HEK293 (cell line): Measurements from ENCODE around the gene GDPD3.

Experiments used
- CTCF ChIA-PET: fragments of 350-600 bp; formaldehyde crosslinking; extraction: SDS; loops from one replicate; lab custom pipeline; 2021; ENCODE audit warnings: antibody characterized with exemption; lab: Yijun Ruan, JAX
- POLR2A ChIA-PET: fragments of 300-600 bp; formaldehyde crosslinking; extraction: SDS; loops from one replicate; lab custom pipeline; 2020; ENCODE audit warnings: antibody characterized with exemption, inconsistent platforms; lab: Yijun Ruan, JAX
- H3K27ac ChIP-seq: fragments of 200-500 bp; sonication (Bioruptor generic); 2 replicates; pipeline ENCODE4 v1.5.1; 2014; ENCODE audit warnings: low read depth, low read length, control low read depth, inconsistent platforms; ENCODE audit errors: extremely low read depth
- H3K36me3 ChIP-seq, 2 experiments: fragments of 200-500 bp in 1 of 2; sonication (Bioruptor generic) in 1 of 2; 1 replicate in 1 of 2; 2 replicates in 1 of 2; pipeline ENCODE4 v1.5.1; 2014 to 2017; ENCODE audit warnings: inconsistent platforms in 2 of 2, low read length in 2 of 2; ENCODE audit not compliant: control insufficient read depth in 2 of 2, insufficient read depth in 1 of 2
- H3K4me1 ChIP-seq: fragments of 200-500 bp; sonication (Bioruptor generic); 2 replicates; pipeline ENCODE4 v1.5.1; 2014; ENCODE audit warnings: mild to moderate bottlenecking, low read length, inconsistent platforms; ENCODE audit not compliant: control insufficient read depth, insufficient read depth
- H3K4me3 ChIP-seq: 2 replicates; pipeline ENCODE4 v1.5.1; 2011; ENCODE audit warnings: low read depth, mild to moderate bottlenecking, control low read depth, low read length, moderate library complexity
- H3K9me3 ChIP-seq: fragments of 200-500 bp; sonication (Bioruptor generic); 2 replicates; pipeline ENCODE4 v1.5.1; 2014; ENCODE audit warnings: low read depth, low read length, inconsistent platforms; ENCODE audit not compliant: control insufficient read depth, insufficient read depth
- CTCF ChIP-seq: fragments of 450-650 bp; formaldehyde crosslinking; IDR thresholded peaks from 2 replicates; pipeline ENCODE4 v1.5.1; 2016; ENCODE audit warnings: missing biosample characterization, missing genetic modification characterization
- GLIS1 ChIP-seq: fragments of 450-650 bp; formaldehyde crosslinking; IDR thresholded peaks from 2 replicates; pipeline ENCODE4 v1.5.1; 2016; ENCODE audit warnings: missing biosample characterization, missing genetic modification characterization
- HIC1 ChIP-seq: fragments of 450-650 bp; formaldehyde crosslinking; IDR thresholded peaks from 2 replicates; pipeline ENCODE4 v1.5.1; 2016; ENCODE audit warnings: missing biosample characterization, missing genetic modification characterization
- HOXA7 ChIP-seq: sonication (generic); formaldehyde crosslinking; IDR thresholded peaks from 2 replicates; pipeline ENCODE4 v1.8.1; 2022; ENCODE audit warnings: missing genetic modification reagents, borderline replicate concordance
- KLF1 ChIP-seq: fragments of 450-650 bp; formaldehyde crosslinking; IDR thresholded peaks from 2 replicates; pipeline ENCODE4 v1.5.1; 2016; ENCODE audit warnings: missing biosample characterization, missing genetic modification characterization
- MZF1 ChIP-seq: fragments of 450-650 bp; formaldehyde crosslinking; IDR thresholded peaks from 2 replicates; pipeline ENCODE4 v1.5.1; 2017; ENCODE audit warnings: missing biosample characterization, missing genetic modification characterization, borderline replicate concordance
- OSR2 ChIP-seq: fragments of 450-650 bp; formaldehyde crosslinking; IDR thresholded peaks from 2 replicates; pipeline ENCODE4 v1.5.1; 2016; ENCODE audit warnings: missing biosample characterization, missing genetic modification characterization
- ZBTB17 ChIP-seq: fragments of 450-650 bp; formaldehyde crosslinking; IDR thresholded peaks from 2 replicates; pipeline ENCODE4 v1.5.1; 2016; ENCODE audit warnings: missing biosample characterization, missing genetic modification characterization
- ZBTB48 ChIP-seq: fragments of 450-650 bp; formaldehyde crosslinking; IDR thresholded peaks from 2 replicates; pipeline ENCODE4 v1.5.1; 2016; ENCODE audit warnings: missing biosample characterization, missing genetic modification characterization
- ZBTB7A ChIP-seq: fragments of 450-650 bp; formaldehyde crosslinking; IDR thresholded peaks from 2 replicates; pipeline ENCODE4 v1.5.1; 2016; ENCODE audit warnings: low read depth, missing biosample characterization, missing genetic modification characterization
- ZEB2 ChIP-seq: fragments of 450-650 bp; formaldehyde crosslinking; IDR thresholded peaks from 2 replicates; pipeline ENCODE4 v1.5.1; 2016; ENCODE audit warnings: missing biosample characterization, missing genetic modification characterization
- ZNF112 ChIP-seq: fragments of 450-650 bp; formaldehyde crosslinking; IDR thresholded peaks from 2 replicates; pipeline ENCODE4 v1.5.0; 2017; ENCODE audit warnings: missing biosample characterization, missing genetic modification characterization
- ZNF140 ChIP-seq: fragments of 450-650 bp; formaldehyde crosslinking; IDR thresholded peaks from 2 replicates; pipeline ENCODE4 v1.5.1; 2016; ENCODE audit warnings: missing biosample characterization, missing genetic modification characterization
- ZNF175 ChIP-seq: fragments of 450-650 bp; formaldehyde crosslinking; IDR thresholded peaks from 2 replicates; pipeline ENCODE4 v1.5.1; 2016; ENCODE audit warnings: missing biosample characterization, missing genetic modification characterization
- ZNF239 ChIP-seq: fragments of 450-650 bp; formaldehyde crosslinking; IDR thresholded peaks from 2 replicates; pipeline ENCODE4 v1.5.1; 2016; ENCODE audit warnings: missing biosample characterization, missing genetic modification characterization
- ZNF274 ChIP-seq, 2 experiments: fragments of 200-500 bp in 1 of 2; fragments of 450-650 bp in 1 of 2; sonication (Bioruptor generic) in 1 of 2; formaldehyde crosslinking in 1 of 2; IDR thresholded peaks; 2 replicates each; pipeline versions ENCODE4 v1.5.1 to v1.6.1; 2014 to 2016; ENCODE audit warnings: borderline replicate concordance in 1 of 2, inconsistent platforms in 1 of 2, low read length in 1 of 2, missing biosample characterization in 1 of 2, missing genetic modification characterization in 1 of 2
- ZNF48 ChIP-seq: fragments of 450-650 bp; formaldehyde crosslinking; IDR thresholded peaks from 2 replicates; pipeline ENCODE4 v1.5.1; 2016; ENCODE audit warnings: missing biosample characterization, missing genetic modification characterization
- ZNF561 ChIP-seq: fragments of 450-650 bp; IDR thresholded peaks from 2 replicates; pipeline ENCODE4 v1.5.1; 2018; ENCODE audit warnings: missing biosample characterization, missing genetic modification characterization, borderline replicate concordance
- ZNF623 ChIP-seq: fragments of 450-650 bp; formaldehyde crosslinking; IDR thresholded peaks from 2 replicates; pipeline ENCODE4 v1.5.1; 2016; ENCODE audit warnings: missing biosample characterization, missing genetic modification characterization
- ZNF639 ChIP-seq: fragments of 450-650 bp; formaldehyde crosslinking; IDR thresholded peaks from 2 replicates; pipeline ENCODE4 v1.5.1; 2016; ENCODE audit warnings: missing biosample characterization, missing genetic modification characterization
- ZNF654 ChIP-seq: fragments of 450-650 bp; formaldehyde crosslinking; IDR thresholded peaks from 2 replicates; pipeline ENCODE4 v1.5.1; 2016; ENCODE audit warnings: low read depth, missing biosample characterization, missing genetic modification characterization
- ZNF704 ChIP-seq: fragments of 450-650 bp; formaldehyde crosslinking; IDR thresholded peaks from 2 replicates; pipeline ENCODE4 v1.5.1; 2016; ENCODE audit warnings: missing biosample characterization, missing genetic modification characterization
- ZNF747 ChIP-seq: fragments of 450-650 bp; formaldehyde crosslinking; IDR thresholded peaks from 2 replicates; pipeline ENCODE4 v1.5.1; 2016; ENCODE audit warnings: missing biosample characterization, missing genetic modification characterization
- ZNF776 ChIP-seq: fragments of 450-650 bp; formaldehyde crosslinking; IDR thresholded peaks from 2 replicates; pipeline ENCODE4 v1.5.0; 2017; ENCODE audit warnings: missing biosample characterization, missing genetic modification characterization, borderline replicate concordance
- ZNF791 ChIP-seq: fragments of 450-650 bp; formaldehyde crosslinking; IDR thresholded peaks from 2 replicates; pipeline ENCODE4 v1.5.1; 2016; ENCODE audit warnings: missing biosample characterization, missing genetic modification characterization

Gene GDPD3

GRCh38 chr16:30143347-30143702 lies 30.0 kb upstream of the GDPD3 start (continued):
- no peak for TF ChIP-seq ZNF274 (IDR thresholded peaks at IDR 0.05; ENCODE audit: low read length)
- TF ChIP-seq ZNF274 (tag by site-specific recombination; IDR thresholded peaks at IDR 0.05; ENCODE audit: borderline replicate concordance), result no peak
- TF ChIP-seq ZBTB7A (tag by site-specific recombination), result no peak
- no peak for TF ChIP-seq ZBTB48
- no peak for TF ChIP-seq ZNF239
- TF ChIP-seq ZNF747 (tag by site-specific recombination), result no peak
- TF ChIP-seq ZNF140 (tag by site-specific recombination), result no peak
- TF ChIP-seq ZNF623, result no peak
- TF ChIP-seq ZNF791 (tag by site-specific recombination), result no peak

GRCh38 chr16:30142672-30143346 lies 29.5 kb upstream of the GDPD3 start:
- ChIA-PET POLR2A (interaction anchor here (0.7 kb wide), 1 partner anchor 267 kb away, joined by 3 read pairs; no protein-coding TSS in a partner anchor), CTCF (interaction anchor here (0.5 to 0.9 kb wide), 6 partner anchors 13 to 1179 kb away, joined by 3 to 4 read pairs (median 4); no protein-coding TSS in a partner anchor)
- Histone ChIP-seq H3K9me3 (no peaks in the 10 kb centered on the region), H3K36me3 (no peaks in the 10 kb centered on the region), H3K4me1 (no peaks in the 10 kb centered on the region), H3K4me3 (no peak overlapping the region), H3K27ac (no peak overlapping the region)
- TF ChIP-seq ZBTB48 (0 out of 2 replicates have a peak, but pooled peaks have one; percentile 31), ZNF561 (tag by site-specific recombination) (no peak), ZBTB17 (0 out of 2 replicates have a peak, but pooled peaks have one; percentile 26), CTCF (tag by site-specific recombination) (peak; percentile 85), GLIS1 (tag by site-specific recombination) (peak; percentile 20; the same call in 1 of the 2 replicates), OSR2 (tag by site-specific recombination) (0 out of 2 replicates have a peak, but pooled peaks have one; percentile 10), ZEB2 (tag by site-specific recombination) (0 out of 2 replicates have a peak, but pooled peaks have one; percentile 34), HIC1 (no peak), ZNF654 (tag by site-specific recombination) (peak; percentile 90), ZNF112 (tag by site-specific recombination) (no peak)

- no peak overlapping the region for H3K4me3 ChIP-seq
- H3K4me1 ChIP-seq, result no peaks in the 10 kb centered on the region
- no peaks in the 10 kb centered on the region for H3K36me3 ChIP-seq
- TF ChIP-seq MZF1 (tag by site-specific recombination) (no peak), HOXA7 (CRISPR knock-in tag) (no peak), ZNF561 (tag by site-specific recombination) (no peak), ZNF776 (no peak), KLF1 (tag by site-specific recombination) (no peak), ZNF704 (tag by site-specific recombination) (no peak), ZNF639 (tag by site-specific recombination) (no peak), ZNF175 (tag by site-specific recombination) (no peak), ZNF274 (IDR thresholded peaks at IDR 0.05; ENCODE audit: low read length) (no peak), ZNF274 (tag by site-specific recombination; IDR thresholded peaks at IDR 0.05; ENCODE audit: borderline replicate concordance) (no peak), ZNF48 (tag by site-specific recombination) (no peak)
- ChIA-PET CTCF (interaction anchor here (0.6 kb wide), 1 partner anchor 703 kb away, joined by 3 read pairs; no protein-coding TSS in a partner anchor), POLR2A (no interaction called here)
- no peaks in the 10 kb centered on the region for H3K9me3 ChIP-seq
- no peak overlapping the region for H3K27ac ChIP-seq
Observed at GRCh38 chr16:30141750-30142149, 28.4 kb upstream of the GDPD3 start.
